Activated CD4-positive, CD25-positive, alpha-beta regulatory T cell treated with anti-CD3 and anti-CD28 coated beads, Interleukin-2, amount 50 U/mL, for 16 hours (primary cell): Measurements from ENCODE around the gene EPB41L3.
"Not testable (repeated sequence)": the region's sequence is repeated elsewhere in the genome, so short reads cannot be mapped to it uniquely, and the experiment has no call there.

Experiments
- DNase-seq: peaks from one replicate; pipeline ENCODE4 v3.0.0-alpha.2; 2020; ENCODE audit warnings: low read depth, low spot score

Gene EPB41L3

DNA sequence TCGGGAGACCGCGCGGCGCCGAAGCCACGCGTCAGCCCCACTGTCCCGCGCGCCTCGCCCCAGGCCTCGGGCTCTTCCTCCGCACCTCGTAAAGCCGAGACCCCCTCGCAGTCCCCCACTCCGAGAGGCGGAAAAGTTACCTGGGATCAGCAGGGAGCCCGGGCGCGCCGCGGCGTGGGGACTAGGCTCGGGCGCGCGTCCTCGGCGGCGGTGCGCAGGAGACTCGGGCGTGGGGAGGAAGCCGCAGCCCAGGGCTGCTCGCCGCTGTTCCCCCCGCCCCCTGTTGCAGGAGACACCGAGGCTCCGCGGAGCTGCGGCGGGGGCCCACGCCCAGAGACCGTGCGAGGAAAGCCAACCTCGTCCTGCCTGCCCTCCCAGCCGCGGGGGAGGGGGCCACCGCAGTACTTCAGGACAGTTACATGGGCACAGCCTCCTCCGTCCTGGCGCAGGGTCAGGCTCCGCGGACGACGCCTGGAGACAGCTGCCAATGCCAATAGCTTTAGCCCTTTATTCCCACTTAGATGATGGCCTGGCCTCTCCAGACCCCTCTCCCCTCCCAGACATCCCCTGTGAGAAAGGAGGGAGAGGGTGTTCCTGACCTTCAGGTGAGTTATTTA lies at the start of gene EPB41L3:
TSS of gene EPB41L3 (minus strand) at position 225 of the 617 bp plus-strand sequence. CDS start 54,814 bp downstream, outside the sequence.
- no peak for DNase-seq

DNA sequence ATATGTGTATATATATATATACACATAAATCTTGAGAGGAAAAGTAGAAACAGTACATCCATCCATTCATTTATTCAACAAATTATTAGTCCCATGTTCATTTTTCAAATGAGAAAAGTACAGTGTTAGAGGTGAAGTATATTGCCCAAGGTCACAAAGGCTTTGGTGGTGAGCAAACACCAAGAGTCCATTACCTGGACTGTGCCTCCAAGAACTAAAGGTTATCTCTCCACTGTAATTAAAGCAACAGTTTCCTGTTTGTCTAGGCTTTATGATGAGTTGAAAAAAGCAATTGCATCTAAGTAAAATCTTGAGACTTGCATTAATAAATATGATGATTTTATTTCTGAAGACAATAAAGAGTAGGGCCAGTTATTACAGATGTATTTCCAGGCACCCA lies 44.7 kb upstream of the EPB41L3 start:
- DNase-seq, result no peak

DNA sequence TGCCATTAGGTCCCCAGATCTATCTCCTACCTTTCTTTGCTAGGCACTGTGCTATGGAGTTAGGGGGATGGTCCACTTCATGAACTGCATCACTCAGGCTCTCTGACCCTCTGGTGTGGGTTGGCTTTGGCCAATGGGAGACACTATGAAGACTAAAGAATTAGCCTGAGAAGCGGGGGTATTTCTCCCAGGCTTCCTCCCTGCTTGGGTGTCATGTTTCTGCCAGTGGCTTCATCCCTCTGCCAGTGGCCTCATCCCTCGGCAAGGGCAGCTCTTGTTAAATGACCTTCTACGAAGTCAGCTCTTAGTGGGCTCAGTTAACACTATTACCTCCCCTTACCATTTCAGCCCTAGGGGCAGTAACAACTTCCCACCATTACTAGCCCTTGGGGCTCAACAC lies 41.9 kb upstream of the EPB41L3 start:
- no peak for DNase-seq

DNA sequence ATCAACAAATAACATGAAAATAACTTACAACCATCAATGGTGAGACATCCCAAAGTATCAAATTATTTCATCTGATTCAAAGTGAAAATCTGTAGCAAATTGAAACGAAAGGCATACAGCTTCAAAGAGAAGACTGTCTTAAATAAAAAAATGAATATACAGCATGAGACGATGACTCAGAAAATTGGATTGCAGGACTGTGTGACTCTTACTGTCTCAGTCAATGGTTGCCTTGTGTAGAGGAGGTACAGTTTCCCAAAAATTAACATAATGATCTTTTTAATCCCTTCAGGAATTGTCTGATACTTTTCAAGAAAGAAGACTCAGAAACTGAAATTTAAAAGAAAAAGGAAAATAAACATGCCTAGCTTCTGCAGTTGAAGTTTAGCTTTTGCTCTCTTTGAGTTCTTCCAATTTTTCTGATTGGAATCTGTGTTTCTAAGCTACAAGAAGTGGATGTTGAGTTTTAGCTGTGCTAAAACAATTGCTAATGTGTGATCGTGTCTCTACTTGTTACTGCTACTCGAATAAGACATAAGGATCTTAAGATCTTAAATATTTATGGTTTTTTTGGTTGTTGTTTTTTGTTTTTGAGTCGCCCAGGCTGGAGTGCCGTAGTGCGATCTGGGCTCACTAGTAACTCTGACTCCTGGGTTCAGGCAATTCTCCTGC lies 41.1 kb upstream of the EPB41L3 start:
- no peak for DNase-seq

DNA sequence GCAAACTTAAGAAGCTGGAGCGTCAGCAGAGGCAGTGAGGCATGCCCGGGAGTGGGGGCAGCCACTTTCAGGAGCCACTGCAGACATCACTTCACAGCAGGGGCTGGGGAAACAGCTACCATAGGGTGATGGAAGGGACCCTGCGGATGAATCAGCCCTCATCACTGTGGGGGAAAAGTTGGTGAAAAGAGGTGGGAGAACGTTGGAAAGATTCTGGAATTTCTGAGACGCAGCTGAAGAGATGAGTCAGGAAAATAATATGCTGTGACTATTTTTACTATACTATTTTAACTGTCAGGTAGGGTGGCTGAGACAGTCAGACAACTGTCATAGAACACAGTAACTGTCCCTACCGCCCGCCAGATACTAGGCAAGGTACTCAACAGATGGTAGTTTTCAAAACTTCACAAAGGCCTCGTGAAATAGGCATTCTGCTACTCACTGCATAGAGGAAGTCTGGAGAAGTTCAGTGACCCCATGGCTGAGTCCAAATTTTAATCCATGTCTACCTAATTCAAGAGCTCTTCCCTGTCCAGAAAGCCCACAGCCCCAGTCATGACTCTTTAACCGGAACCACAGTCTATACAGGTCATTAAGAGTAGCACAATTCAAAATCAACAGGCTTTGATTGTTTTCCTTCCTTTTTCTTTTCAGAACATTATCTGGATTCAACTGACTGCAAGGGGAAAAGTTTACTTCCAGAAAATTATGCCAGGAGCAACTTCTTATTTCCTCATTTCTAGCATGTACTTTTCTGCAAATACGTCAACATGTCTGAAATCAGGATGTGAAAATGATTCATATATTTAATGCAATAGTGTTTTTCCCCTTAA lies 39.3 kb upstream of the EPB41L3 start:
- DNase-seq, result no peak

DNA sequence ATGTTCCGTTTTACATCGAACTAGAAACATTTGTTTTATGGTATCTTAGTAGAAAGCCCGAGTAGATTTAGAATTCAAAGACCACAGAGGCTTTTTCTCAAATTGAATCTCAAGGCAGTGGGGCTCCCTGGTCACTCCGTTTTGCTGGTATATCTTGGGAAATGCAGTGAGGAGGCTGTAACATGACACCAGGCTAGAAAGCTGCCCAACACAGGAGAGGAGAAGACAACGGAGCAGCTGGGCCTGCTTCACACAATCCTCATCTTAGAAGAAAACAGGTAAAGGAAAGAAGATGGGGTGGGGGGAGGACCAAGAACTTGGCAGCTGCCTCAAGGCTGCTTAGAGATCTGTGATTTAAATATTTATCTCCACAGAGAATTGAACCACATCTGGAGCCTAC lies 38.3 kb upstream of the EPB41L3 start:
- DNase-seq, result no peak

DNA sequence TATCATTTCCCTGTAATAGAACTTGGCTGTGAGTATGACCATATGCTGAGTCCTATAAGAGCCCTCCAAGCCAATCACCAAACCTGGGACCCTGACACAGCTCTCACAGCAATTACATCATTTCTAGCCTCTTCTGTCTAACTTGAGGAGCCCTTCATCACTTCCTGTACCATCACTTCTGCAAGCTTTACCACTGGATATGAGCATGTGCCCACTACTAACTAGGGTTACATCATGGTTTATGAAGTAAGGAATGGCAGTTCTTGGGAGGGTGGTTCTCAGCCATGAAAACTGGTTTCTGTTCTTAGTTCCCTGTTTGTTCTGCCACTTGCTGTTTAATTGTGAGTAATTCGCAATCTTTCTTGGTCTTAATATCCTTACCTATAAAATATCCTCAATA lies 31.0 kb upstream of the EPB41L3 start:
- DNase-seq, result no peak

DNA sequence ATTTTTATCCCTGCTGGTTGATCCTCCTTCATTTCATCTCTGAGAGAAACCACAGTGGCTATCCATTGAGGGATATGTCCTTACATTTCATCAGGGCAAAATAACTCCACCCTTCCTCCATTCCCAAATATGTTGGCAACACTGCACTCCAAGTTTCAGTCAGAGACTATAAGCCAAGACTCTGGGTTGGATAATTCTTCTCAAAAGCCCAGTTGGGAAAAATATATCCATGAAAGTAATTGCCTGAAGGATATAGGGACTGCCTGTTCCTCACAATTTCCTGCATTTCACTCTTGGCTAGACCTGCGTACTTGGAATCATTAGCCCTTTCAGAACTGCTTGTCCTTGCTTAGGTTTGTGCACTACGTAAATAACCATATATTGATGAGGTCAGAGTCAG lies 27.9 kb upstream of the EPB41L3 start:
- no peak for DNase-seq

DNA sequence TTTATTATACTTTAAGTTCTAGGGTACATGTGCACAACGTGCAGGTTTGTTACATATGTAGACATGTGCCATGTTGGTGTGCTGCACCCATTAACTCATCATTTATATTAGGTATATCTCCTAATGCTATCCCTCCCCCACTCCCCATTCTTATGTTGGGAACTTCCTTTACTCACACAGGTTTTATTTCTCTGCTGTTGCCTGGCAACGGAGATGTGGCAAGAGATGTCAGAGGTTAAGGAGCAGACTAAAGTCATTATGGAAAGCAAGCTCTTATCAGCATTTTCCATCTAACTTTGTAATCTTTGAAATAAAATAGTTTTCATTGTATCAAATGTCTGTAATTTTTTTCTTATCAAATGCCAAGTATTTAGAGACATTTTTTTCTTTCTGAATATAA lies 26.8 kb upstream of the EPB41L3 start:
- DNase-seq, result not testable (repeated sequence)

DNA sequence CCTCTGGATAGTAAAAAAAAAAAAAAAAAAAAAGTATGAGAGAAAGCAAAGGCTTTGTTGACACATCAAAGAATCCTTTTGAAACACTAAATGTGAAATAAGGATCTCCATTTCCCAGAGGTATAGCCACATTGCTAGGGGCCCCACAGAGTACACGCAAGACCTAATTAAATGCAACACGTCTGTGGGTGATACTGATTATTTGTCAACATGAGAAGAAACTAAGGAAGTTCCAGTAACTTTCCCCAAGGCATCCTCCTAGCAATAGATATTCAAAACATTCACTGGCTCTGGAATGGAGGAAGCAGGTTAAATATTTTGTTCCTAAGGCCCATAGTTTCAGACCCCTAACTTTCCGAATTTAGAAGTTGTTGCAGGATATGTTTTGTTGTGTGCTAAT lies 24.6 kb upstream of the EPB41L3 start:
- no peak for DNase-seq

DNA sequence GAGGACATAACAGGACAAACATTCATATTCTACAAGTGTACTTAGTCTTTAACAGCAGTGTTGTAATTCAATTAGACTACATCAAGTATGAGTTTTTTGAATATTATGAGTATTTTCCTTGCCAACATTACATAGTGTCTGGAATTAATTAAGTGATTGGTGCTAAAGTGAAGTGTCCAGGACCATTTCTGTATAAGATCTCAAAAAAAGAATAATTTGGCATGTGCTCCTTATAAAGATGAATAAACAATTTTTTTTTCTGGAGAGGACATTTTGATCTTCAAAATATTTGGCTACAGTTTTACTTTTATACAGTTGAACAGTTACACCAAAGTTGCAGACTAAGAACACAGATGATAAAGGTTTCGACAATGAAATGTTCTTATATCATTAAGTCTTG lies 15.1 kb upstream of the EPB41L3 start:
- DNase-seq, result no peak

DNA sequence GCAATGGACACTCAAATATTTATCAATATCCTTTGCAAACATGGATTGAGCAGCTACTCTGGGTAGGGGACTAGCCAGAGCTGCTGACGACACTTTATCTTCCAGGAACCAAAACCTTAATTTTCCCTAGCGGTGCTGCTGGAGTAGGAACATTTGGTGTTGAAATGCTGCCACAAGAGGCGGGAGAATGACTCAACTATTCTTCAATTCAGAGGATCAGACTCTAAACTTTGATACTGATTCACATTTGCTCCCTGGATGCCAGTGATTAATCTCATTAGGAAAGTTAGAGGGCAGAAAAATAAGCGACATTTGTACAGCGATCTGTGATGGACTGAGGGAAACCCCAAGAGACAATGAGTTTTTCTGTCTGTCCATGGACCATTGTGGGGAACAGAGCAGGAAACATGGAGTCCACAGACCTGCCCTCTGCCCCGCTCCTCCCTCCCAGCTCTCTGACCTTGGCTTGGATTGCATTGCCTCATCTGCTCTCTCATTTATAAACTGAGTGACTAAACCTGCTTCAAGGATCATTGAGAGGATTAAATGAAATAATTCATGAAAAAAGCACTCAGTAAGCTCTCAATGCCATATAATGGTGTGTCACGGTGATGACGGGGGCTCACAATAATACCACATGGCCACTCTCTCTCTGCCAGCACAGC lies 12.6 kb upstream of the EPB41L3 start:
- no peak for DNase-seq

DNA sequence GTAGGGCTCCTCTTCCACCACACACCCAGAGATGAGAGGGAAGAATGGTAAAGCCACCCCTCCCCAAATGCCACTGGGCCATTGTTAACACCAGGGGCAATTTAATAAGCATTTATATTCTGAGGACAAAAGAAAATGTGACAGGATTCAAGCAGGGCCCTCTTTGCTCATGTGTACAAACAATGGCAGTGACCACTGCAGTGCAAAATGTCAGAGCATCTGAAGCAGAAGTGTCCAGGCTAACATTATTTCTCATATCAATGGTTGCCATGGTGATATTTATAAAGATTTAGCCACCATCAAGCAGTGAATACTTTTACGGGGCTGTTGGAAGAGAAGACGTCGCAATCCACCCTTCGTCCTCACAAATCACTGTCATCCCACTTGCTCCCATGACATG lies 10.8 kb upstream of the EPB41L3 start:
- no peak for DNase-seq

DNA sequence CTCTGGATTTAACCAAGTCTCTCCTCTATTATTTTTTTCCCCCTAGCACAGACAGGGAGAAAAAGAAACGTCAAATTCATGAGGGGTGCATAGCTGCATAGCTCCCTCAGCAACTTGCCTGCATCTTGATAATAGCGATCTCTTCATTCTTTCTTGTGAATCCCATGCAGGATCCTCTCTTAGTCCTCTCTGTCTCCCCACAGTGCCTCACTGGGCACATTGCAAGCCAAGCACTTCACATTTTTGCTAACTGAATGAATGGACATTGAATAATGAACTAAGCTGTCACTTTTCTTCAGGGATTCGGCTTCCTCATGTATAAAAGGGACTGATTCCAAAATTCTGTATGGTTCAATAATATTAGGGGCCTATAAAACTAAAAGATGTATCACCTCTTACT lies 2.9 kb upstream of the EPB41L3 start:
- DNase-seq, result no peak

DNA sequence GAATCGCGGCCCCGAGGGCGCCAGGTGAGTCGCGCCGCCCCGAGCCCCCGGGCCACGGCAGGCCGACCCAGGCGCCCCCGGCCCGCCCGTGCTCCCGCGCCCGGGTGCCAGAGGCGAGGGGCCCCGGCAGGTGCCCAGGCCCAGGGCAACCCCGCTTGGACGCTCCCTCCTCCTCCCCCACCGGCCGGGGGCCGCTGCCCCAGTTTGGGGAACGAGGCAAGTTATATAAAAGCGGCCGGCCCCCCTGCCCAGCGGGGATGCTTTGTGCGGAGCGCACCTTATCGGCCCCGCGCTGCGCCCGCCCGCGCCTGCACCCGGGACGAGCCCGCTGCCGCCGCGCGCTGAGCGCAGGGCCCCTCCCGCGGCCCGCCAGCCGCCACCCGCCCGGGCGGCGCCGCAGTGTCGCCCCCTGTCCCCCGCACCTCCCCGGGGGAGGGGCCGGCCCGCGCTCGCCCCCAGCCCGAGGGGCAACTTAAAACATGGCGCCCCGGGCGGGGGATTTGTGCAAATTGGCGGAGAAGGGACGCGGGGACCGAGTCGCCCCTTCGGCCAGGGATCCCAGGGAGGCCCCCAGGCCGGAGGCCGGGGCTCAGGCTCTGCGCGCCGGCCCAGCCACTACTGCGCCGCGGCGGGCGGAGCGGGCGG lies 639 bp downstream of the EPB41L3 start:
- no peak for DNase-seq

DNA sequence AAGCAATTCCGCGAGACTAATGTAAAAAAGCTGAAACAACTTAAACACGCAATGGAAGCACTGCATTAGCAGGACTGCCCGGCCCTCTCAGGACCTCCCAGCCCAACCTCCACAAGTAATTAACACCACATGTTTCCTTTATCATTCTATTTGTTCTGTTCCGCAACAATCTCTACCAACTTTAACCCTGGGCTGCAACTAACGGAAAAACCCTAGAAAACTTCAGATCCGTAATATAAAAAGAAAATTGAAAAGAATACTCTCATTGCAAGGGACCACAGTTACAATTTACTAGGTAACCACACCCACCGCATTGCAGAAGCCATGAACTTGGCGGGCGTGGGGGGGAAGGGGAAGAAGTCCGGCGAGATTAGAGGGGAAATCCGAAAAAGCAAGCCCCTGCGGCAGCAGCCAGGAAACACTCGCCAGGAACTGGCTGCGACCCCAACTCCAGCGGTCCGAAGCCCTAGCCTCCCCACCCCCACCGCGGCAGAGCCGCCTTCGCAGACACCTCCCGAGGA lies 1.2 kb downstream of the EPB41L3 start:
- no peak for DNase-seq

DNA sequence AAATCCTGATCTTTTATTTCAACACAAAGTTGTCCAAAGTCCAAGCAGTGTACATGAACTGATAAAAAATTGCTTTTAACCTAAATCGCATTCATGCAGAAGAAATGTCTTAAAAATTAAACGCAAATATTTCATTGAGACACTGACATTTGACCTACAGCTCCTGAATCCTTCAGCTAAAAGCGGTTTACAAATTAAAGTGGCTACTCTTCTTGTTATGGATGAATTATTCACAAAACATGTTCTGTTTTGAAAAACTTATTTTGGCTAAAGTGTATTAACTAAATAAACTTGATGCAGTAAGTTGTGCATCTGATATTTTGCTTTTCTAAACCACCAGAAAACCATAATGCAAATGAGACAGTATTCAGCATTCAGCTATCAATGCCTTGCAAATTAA lies 2.2 kb downstream of the EPB41L3 start:
- DNase-seq, result no peak

DNA sequence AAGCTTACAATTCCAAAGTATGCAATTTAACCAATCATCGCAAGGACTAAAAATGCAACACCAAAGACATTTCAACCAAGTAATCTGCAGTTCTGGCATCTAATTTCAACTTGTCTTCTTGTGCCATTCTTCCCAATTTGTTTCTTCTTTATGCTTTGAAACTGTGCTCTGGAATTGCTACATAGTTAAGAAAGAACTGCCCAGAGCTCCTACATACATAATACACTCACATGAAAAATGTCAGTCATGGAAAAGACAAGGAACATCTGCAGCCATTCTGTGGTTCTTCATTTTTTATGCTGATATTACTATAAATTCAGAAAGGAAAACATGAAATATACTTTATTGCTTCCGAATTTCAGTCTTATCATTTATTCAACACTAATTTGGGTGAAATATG lies 4.4 kb downstream of the EPB41L3 start:
- no peak for DNase-seq

DNA sequence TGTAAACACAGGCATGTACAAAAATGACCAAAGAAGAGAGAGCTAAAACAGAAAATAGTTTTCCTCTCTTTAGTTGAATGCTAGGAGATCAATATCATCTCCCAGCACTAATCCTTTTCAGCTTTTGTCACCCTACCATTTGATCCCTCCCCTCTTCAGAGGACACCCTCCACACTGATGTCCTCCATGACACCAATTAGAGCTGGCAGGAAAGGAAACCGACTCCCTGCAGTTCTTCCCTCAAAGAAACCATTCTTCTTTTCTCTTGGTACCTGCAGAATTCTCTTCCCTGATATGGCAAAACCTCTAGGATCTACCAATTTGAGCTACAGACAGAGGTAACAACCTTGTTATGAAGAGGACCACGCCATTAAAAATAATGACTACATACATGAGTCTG lies 5.3 kb downstream of the EPB41L3 start:
- DNase-seq, result no peak

DNA sequence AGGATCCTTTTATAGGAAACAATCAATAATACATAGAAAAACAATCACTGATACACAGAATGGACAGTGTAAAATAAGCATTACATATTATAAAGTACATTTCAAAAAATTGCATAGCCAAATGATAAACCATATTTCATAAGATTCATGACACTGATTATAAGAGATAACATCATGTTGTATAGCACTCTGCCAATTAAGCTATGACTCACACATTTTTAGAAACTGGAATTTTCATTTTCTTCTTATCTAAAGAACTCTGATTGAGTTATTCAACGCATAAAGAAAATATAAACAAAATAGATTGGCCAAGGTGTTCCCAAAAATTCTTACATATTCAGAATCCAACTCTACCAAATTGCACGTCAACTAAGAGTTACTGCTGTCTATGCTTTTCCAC lies 5.9 kb downstream of the EPB41L3 start:
- DNase-seq, result no peak

DNA sequence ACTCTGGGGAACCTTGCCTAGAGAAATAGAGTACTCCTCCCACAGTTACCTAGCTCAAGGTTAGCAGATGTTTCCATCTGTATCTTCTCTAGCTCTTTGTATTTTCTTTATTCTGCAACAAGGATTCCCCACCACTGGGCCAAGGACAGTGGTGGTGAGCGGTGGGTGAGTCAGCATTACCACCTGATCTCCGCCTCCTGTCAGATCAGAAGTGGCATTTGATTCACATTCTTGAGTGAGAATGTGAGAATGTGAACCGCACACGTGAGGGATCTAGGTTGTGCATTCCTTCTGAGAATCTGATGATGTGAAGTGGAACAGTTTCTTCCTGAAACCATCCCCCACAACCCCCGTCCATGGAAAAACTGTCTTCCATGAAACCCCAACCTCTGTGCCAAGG lies 9.0 kb downstream of the EPB41L3 start:
- no peak for DNase-seq

DNA sequence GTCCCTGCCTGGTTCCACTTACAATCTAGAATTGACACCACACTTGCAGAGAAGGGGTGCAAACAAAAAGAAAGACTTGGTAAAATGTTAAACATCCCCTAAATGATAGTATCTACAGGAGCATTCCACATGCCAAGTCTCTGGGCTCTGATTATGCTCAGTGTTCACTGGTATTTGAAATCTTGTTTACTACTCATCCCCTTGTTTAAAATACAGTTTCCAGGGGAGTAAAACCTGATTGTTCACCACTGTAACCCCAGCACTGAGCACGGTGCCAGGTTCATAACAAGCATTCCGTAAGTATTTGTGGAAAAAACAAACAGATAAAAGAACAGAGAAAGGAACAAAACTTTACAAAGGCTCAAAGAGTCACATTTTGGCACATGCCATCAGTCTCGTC lies 11.7 kb downstream of the EPB41L3 start:
- DNase-seq, result no peak
